PC-9 (cell line): Measurements from ENCODE around the gene KIF16B.

Source experiments
- CTCF ChIP-seq: fragments of 200-600 bp; sonication (generic); conservative IDR thresholded peaks from 2 replicates; pipeline ENCODE4 v1.6.1; 2017; ENCODE audit warnings: mixed run types, antibody characterized with exemption, mild to moderate bottlenecking, moderate library complexity
- EZH2 ChIP-seq: fragments of 200-600 bp; sonication (generic); IDR thresholded peaks from 2 replicates; pipeline ENCODE4 v1.8.0; 2017; ENCODE audit warnings: antibody characterized with exemption, low read depth

- TF ChIP-seq CTCF (no peak), EZH2 (no peak)
Measured at GRCh38 chr20:16378122-16378521, 195.1 kb downstream of the KIF16B start.
